ENCODE measurements around the gene IL17B. TPM values are rescaled to one million over a fixed set of nuclear protein-coding genes. Genes with fewer than 3 reads are reported as not detected.

IL17B gene
- total RNA-seq, 1 experiment from 2014 or later: not detected

DNA sequence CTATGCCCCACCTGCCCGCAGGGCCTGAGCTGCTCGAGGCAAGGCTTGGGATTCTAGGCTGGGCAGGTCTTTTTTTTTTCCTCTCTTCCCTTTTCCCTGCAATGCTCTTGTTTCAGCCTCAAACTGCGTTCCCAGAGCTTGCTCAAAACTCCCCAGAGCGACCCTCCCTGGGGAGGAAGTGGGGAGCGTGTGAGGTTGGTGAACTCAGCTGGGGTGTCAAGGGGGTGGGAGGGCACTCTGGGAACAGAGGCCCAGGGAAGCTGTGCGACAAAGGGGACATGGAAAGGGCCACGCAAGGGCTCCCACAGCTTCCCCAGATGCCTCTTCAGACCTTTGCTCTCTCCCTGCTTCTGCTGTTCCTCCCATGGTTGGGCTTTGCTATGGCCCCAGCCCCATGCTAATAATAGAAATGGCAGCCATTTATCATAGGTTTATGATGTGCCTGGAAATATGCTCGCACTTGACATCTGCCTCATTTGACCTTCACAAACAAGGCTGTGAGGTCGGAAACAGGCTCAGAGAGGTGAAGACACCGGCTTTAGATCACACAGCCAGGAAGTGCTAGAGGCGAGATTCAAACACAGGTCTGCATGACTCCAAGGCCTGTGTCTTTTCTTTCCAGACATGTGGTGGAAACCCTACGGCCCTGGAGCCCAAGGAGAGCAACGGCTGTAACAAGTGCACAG, 40.9 kb upstream of the IL17B start:
- POLR2A ChIA-PET (ENCODE audit: unreplicated experiment): no interaction called here
- H3K4me1 ChIP-seq (replicated peaks; ENCODE audit: insufficient read depth): no peaks in the 10 kb centered on the region
- H3K9me2 ChIP-seq (ENCODE audit: insufficient read depth): no peaks in the 10 kb centered on the region
- H3K36me3 ChIP-seq (ENCODE audit: low read depth): no peaks in the 10 kb centered on the region
- H3K27me3 ChIP-seq (ENCODE audit: insufficient read depth, low read depth): peaks cover 7% of the 10 kb centered on the region; the same call in 1 of the 2 replicates
- no peaks in the 10 kb centered on the region for H3F3A ChIP-seq (ENCODE audit: insufficient read depth, low read depth)
- no peak for DNase-seq
- no peak overlapping the region for H3K27ac ChIP-seq
- no peaks in the 10 kb centered on the region for H4K20me1 ChIP-seq (ENCODE audit: insufficient read depth)
- TF ChIP-seq, protein P1, sequence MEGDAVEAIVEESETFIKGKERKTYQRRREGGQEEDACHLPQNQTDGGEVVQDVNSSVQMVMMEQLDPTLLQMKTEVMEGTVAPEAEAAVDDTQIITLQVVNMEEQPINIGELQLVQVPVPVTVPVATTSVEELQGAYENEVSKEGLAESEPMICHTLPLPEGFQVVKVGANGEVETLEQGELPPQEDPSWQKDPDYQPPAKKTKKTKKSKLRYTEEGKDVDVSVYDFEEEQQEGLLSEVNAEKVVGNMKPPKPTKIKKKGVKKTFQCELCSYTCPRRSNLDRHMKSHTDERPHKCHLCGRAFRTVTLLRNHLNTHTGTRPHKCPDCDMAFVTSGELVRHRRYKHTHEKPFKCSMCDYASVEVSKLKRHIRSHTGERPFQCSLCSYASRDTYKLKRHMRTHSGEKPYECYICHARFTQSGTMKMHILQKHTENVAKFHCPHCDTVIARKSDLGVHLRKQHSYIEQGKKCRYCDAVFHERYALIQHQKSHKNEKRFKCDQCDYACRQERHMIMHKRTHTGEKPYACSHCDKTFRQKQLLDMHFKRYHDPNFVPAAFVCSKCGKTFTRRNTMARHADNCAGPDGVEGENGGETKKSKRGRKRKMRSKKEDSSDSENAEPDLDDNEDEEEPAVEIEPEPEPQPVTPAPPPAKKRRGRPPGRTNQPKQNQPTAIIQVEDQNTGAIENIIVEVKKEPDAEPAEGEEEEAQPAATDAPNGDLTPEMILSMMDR (conservative IDR thresholded peaks at IDR 0.05): no peak
- no peak for TF ChIP-seq EZH2 (IDR thresholded peaks at IDR 0.05; ENCODE audit: low read depth)
- H3K79me2 ChIP-seq (ENCODE audit: low read depth): no peaks in the 10 kb centered on the region
- CTCF ChIA-PET: interaction anchor here (0.6 to 0.7 kb wide), 2 partner anchors 51 to 1480 kb away, joined by 3 read pairs; no protein-coding TSS in a partner anchor
- no peaks in the 10 kb centered on the region for H3K9me3 ChIP-seq (ENCODE audit: insufficient read depth, low read depth)
- H2AFZ ChIP-seq: no peak overlapping the region
- H3K4me2 ChIP-seq: no peak overlapping the region
- H3K4me3 ChIP-seq: no peak overlapping the region
- BruUV-seq (replicated peaks): no TSS peak
- intact Hi-C loops (cut with micrococcal nuclease; ENCODE audit: unreplicated experiment): no loop called here

DNA sequence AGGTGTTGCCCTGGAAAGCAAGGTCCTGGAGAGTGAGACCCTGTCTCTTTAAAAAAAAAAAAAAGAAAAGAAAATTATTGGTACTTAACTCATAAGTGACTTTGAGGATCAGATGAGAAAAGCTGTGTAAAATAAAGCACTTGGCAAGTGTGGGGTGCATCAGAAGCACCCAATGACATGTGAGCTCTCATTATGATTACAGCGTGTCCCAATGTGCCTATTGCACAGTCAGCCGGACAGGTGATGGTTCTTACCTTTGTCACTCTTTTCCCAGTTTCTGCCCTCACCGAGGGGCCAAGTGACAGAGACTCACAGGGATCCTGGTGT, 40.4 kb upstream of the IL17B start:
- H3K79me2 ChIP-seq (ENCODE audit: low read depth): no peaks in the 10 kb centered on the region
- POLR2A ChIA-PET (ENCODE audit: unreplicated experiment): no interaction called here
- TF ChIP-seq, protein P1 (conservative IDR thresholded peaks at IDR 0.05): no peak
- no peak for TF ChIP-seq EZH2 (IDR thresholded peaks at IDR 0.05; ENCODE audit: low read depth)
- no peak overlapping the region for H3K4me2 ChIP-seq
- H3K4me1 ChIP-seq (replicated peaks; ENCODE audit: insufficient read depth): no peaks in the 10 kb centered on the region
- no peaks in the 10 kb centered on the region for H3K9me2 ChIP-seq (ENCODE audit: insufficient read depth)
- peaks cover 7% of the 10 kb centered on the region; the same call in 1 of the 2 replicates for H3K27me3 ChIP-seq (ENCODE audit: insufficient read depth, low read depth)
- intact Hi-C loops (cut with micrococcal nuclease; ENCODE audit: unreplicated experiment): no loop called here
- H4K20me1 ChIP-seq (ENCODE audit: insufficient read depth): no peaks in the 10 kb centered on the region
- no peak overlapping the region for H3K4me3 ChIP-seq
- CTCF ChIA-PET: interaction anchor here (0.6 to 0.7 kb wide), 2 partner anchors 50 to 1480 kb away, joined by 3 read pairs; no protein-coding TSS in a partner anchor
- H3K36me3 ChIP-seq (ENCODE audit: low read depth): no peaks in the 10 kb centered on the region
- DNase-seq: no peak
- H3K27ac ChIP-seq: no peak overlapping the region
- no peaks in the 10 kb centered on the region for H3K9me3 ChIP-seq (ENCODE audit: insufficient read depth, low read depth)
- H3F3A ChIP-seq (ENCODE audit: insufficient read depth, low read depth): no peaks in the 10 kb centered on the region
- H2AFZ ChIP-seq: no peak overlapping the region
- BruUV-seq (replicated peaks): no TSS peak

DNA sequence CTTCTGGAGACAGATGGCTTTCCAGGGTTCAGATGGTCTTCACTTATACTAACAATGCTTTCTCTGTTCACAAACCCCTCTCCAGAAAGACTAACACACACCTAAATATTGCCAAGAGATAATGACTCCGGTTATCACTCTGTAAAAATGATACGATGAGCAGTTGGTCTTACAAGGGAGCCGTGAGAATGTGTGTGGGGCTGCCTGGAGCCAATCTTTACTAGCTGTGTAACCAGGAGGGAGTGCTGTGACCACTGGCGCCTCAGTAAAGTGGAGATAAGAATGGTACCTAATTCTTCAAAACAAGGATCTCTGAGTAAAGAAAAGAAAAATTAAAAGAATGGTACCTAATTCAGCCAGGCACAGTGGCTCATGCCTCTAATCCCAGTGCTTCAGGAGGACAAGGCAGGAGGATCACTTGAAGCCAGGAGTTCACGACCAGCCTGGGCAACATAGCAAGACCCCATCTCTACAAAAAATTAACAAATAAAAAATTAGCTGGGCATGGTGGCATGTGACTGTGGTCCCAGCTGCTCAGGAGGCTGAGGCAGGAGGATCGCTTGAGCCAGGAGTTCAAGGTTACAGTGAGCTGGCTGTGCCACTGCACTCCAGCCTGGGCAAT, 39.9 kb upstream of the IL17B start:
- no peaks in the 10 kb centered on the region for H4K20me1 ChIP-seq (ENCODE audit: insufficient read depth)
- peaks cover 7% of the 10 kb centered on the region; the same call in 1 of the 2 replicates for H3K27me3 ChIP-seq (ENCODE audit: insufficient read depth, low read depth)
- H3K9me2 ChIP-seq (ENCODE audit: insufficient read depth): no peaks in the 10 kb centered on the region
- no peak overlapping the region for H2AFZ ChIP-seq
- BruUV-seq (replicated peaks): no TSS peak
- no peaks in the 10 kb centered on the region for H3K4me1 ChIP-seq (replicated peaks; ENCODE audit: insufficient read depth)
- DNase-seq: no peak
- H3K4me2 ChIP-seq: no peak overlapping the region
- H3K9me3 ChIP-seq (ENCODE audit: insufficient read depth, low read depth): no peaks in the 10 kb centered on the region
- intact Hi-C loops (cut with micrococcal nuclease; ENCODE audit: unreplicated experiment): no loop called here
- POLR2A ChIA-PET (ENCODE audit: unreplicated experiment): no interaction called here
- no peak overlapping the region for H3K4me3 ChIP-seq
- H3K79me2 ChIP-seq (ENCODE audit: low read depth): no peaks in the 10 kb centered on the region
- no peaks in the 10 kb centered on the region for H3K36me3 ChIP-seq (ENCODE audit: low read depth)
- H3K27ac ChIP-seq: no peak overlapping the region
- CTCF ChIA-PET: interaction anchor here (0.7 kb wide), 1 partner anchor 365 kb away, joined by 12 read pairs; no protein-coding TSS in a partner anchor
- H3F3A ChIP-seq (ENCODE audit: insufficient read depth, low read depth): no peaks in the 10 kb centered on the region
- TF ChIP-seq EZH2 (IDR thresholded peaks at IDR 0.05; ENCODE audit: low read depth): no peak
- TF ChIP-seq, protein P1 (conservative IDR thresholded peaks at IDR 0.05): no peak
